K562 (cell line): Measurements from ENCODE around the gene ARHGEF4. TPM values are rescaled to one million over a fixed set of nuclear protein-coding genes. Genes with fewer than 3 reads are reported as not detected.

ENCODE experiments used
- ATAC-seq: fragments of 200-7000 bp; cut with Tn5 transposase; 3 replicates; pipeline ENCODE4 v1.9.1; 2020; ENCODE audit warnings: moderate library complexity
- BruUV-seq: library from RNA; stranded (reverse); fragments of 400-500 nt; replicated peaks from 2 replicates; lab custom pipeline; 2021; lab: Mats Ljungman, UMichigan
- CTCF ChIA-PET: fragments of 300-600 bp; formaldehyde crosslinking; extraction: SDS; loops from one replicate; lab custom pipeline; 2021; ENCODE audit warnings: low intra/inter-chr PET ratio; lab: Yijun Ruan, JAX
- POLR2A ChIA-PET: fragments of 300-600, 350-650 bp; sonication (Branson Sonifier 250); formaldehyde crosslinking; extraction: SDS; loops from one replicate; lab custom pipeline; 2021; ENCODE audit warnings: antibody characterized with exemption, inconsistent platforms; lab: Yijun Ruan, JAX
- DNase-seq, 4 experiments: peaks; one replicate each; pipeline versions ENCODE4 v3.0.0 to v3.0.0-alpha.2; 2011 to 2018; ENCODE audit warnings: low spot score in 3 of 4, mixed read lengths in 3 of 4; ENCODE audit errors: extremely low read depth in 1 of 4
- FAIRE-seq: peaks from 2 replicates; lab custom pipeline; 2011; peaks lifted over from hg19 to GRCh38; lab: Jason Lieb, UNC
- H2AFZ ChIP-seq: 2 replicates; pipeline ENCODE4 v1.6.0; 2011; ENCODE audit warnings: low read depth, low read length, control low read depth, inconsistent platforms
- H3K27ac ChIP-seq: fragments of 200-600 bp; 3 replicates; pipeline ENCODE4 v1.8.0; 2011; ENCODE audit warnings: low read depth, mild to moderate bottlenecking, control low read depth, inconsistent platforms, low read length, moderate library complexity, mixed read lengths; ENCODE audit errors: extremely low read depth
- H3K27me3 ChIP-seq, 2 experiments: fragments of 300-600 bp in 1 of 2; 2 replicates in 1 of 2; 3 replicates in 1 of 2; pipeline versions ENCODE4 v1.6.0 to v1.8.0; 2011; ENCODE audit warnings: inconsistent platforms in 2 of 2, low read length in 2 of 2, mild to moderate bottlenecking in 1 of 2, mixed read lengths in 1 of 2, moderate library complexity in 1 of 2; ENCODE audit not compliant: control insufficient read depth in 2 of 2, insufficient read depth in 2 of 2
- H3K36me3 ChIP-seq: fragments of 300-600 bp; 3 replicates; pipeline ENCODE4 v1.8.0; 2011; ENCODE audit warnings: mild to moderate bottlenecking, low read length, inconsistent platforms; ENCODE audit not compliant: control insufficient read depth, insufficient read depth
- H3K4me1 ChIP-seq, 2 experiments: fragments of 200-600 bp in 1 of 2; replicated peaks in 1 of 2; 2 replicates in 1 of 2; 3 replicates in 1 of 2; pipeline versions ENCODE4 v1.5.1 to v1.8.0; 2011; ENCODE audit warnings: inconsistent platforms in 2 of 2, low read length in 2 of 2, mild to moderate bottlenecking in 1 of 2, mixed read lengths in 1 of 2, moderate library complexity in 1 of 2; ENCODE audit not compliant: control insufficient read depth in 2 of 2, insufficient read depth in 2 of 2
- H3K4me2 ChIP-seq: 2 replicates; pipeline ENCODE4 v1.6.1; 2011; ENCODE audit warnings: low read length, control low read depth, inconsistent platforms, mixed read lengths; ENCODE audit not compliant: insufficient read depth
- H3K4me3 ChIP-seq: fragments of 200-600 bp; sonication (generic), shearing (Covaris generic); 2 replicates; pipeline ENCODE4 v1.5.1; 2016; ENCODE audit warnings: control low read depth, inconsistent platforms
- H3K79me2 ChIP-seq: fragments of 200-600 bp; 3 replicates; pipeline ENCODE4 v1.8.0; 2011; ENCODE audit warnings: low read length, inconsistent platforms; ENCODE audit not compliant: control insufficient read depth, insufficient read depth
- H3K9ac ChIP-seq, 2 experiments: 2 replicates each; pipeline versions ENCODE4 v1.6.0 to v1.6.1; 2011; ENCODE audit warnings: low read depth in 2 of 2, low read length in 2 of 2, control low read depth in 1 of 2, inconsistent platforms in 1 of 2, mild to moderate bottlenecking in 1 of 2, mixed read lengths in 1 of 2; ENCODE audit not compliant: insufficient read depth in 1 of 2
- H3K9me1 ChIP-seq: one replicate; pipeline ENCODE4 v1.6.0; 2011; ENCODE audit warnings: inconsistent platforms, mild to moderate bottlenecking, low read length, moderate library complexity; ENCODE audit not compliant: control insufficient read depth, insufficient read depth
- H3K9me3 ChIP-seq: replicated peaks from 2 replicates; pipeline ENCODE4 v1.5.1; 2011; ENCODE audit warnings: low read depth, low read length, inconsistent platforms; ENCODE audit not compliant: control insufficient read depth, insufficient read depth
- H4K20me1 ChIP-seq: replicated peaks from 2 replicates; pipeline ENCODE4 v1.6.1; 2011; ENCODE audit warnings: low read length, inconsistent platforms, mixed read lengths; ENCODE audit not compliant: control insufficient read depth, insufficient read depth
- NCOA6 ChIP-seq: fragments of 450-650 bp; IDR thresholded peaks from 2 replicates; pipeline ENCODE4 v1.6.1; 2017; ENCODE audit warnings: mild to moderate bottlenecking
- WGBS: fragments of 100-300 bp; shearing (Covaris generic); methylation state at CpG from one replicate; pipeline ENCODE4 v1.1.6; 2016; ENCODE audit warnings: low coverage, mixed read lengths; ENCODE audit not compliant: insufficient coverage; ENCODE audit errors: missing lambda C conversion rate; 5-methylcytosine and 5-hydroxymethylcytosine counted together
- in situ Hi-C: fragments of 300-500 bp; cut with MboI; formaldehyde crosslinking; loops from 4 replicates; pipeline ENCODE4 v1.15.0; 2018; ENCODE audit warnings: inconsistent platforms, mixed read lengths
- intact Hi-C: fragments of 100-400 bp; cut with micrococcal nuclease; formaldehyde crosslinking; loops from 2 replicates; pipeline ENCODE4 v1.14.2; 2022
- polyA plus RNA-seq, 8 experiments: library from polyadenylated mRNA; depleted of rRNA in 4 of 8; stranded (reverse) in 5 of 8; unstranded in 3 of 8; fragments of >200 nt; fragmentation: Nextera tagmentation in 2 of 8; fragmentation: Illumina TruSeq in 1 of 8; extraction: Ambion mirVana in 2 of 8; extraction: Trizol in 1 of 8; gene quantifications; 2 replicates each; pipeline versions ENCODE4 v1.2.1 to v1.2.3, GENCODE V29; 2011 to 2014; ENCODE audit warnings: inconsistent platforms in 1 of 8, missing spikeins in 1 of 8
- total RNA-seq, 7 experiments: library from RNA; depleted of rRNA in 6 of 7; stranded (reverse); fragments of >200 nt in 6 of 7; fragmentation: Illumina TruSeq in 2 of 7; extraction: Trizol in 2 of 7; gene quantifications; 2 replicates each; pipeline versions ENCODE4 v1.2.1 to v1.2.3, GENCODE V29; 2011 to 2021; ENCODE audit warnings: low replicate concordance in 1 of 7
- TF ChIP-seq, protein P1 (sequence below), 3 experiments: fragments of 200-800 bp in 1 of 3; sonication (Bioruptor generic) in 1 of 3; sonication (generic) in 1 of 3; formaldehyde crosslinking in 1 of 3; IDR thresholded peaks; 2 replicates each; pipeline versions ENCODE4 v1.6.1 to v1.8.0; 2016 to 2022; ENCODE audit warnings: mild to moderate bottlenecking in 2 of 3, missing compliant biosample characterization in 2 of 3, missing genetic modification characterization in 2 of 3, missing genetic modification reagents in 1 of 3

The ARHGEF4 gene
- total and polyA plus RNA-seq, 9 of the 15 experiments (the other 6 are each of a cell fraction or from before 2014, with no cell fraction given) = not detected

- intact Hi-C loops (no loop called here), in situ Hi-C loops (no loop called here)
- Histone ChIP-seq H3K79me2 (no peaks in the 10 kb centered on the region), H2AFZ (no peak overlapping the region), H3K27me3 (peaks cover 17 to 84% of the 10 kb centered on the region in 2 experiments; a peak in 4 of 5 replicates), H3K27ac (no peak overlapping the region), H4K20me1 (peaks cover 12% of the 10 kb centered on the region; the same call in 1 of the 2 replicates), H3K4me2 (no peak overlapping the region), H3K36me3 (no peaks in the 10 kb centered on the region), H3K9me3 (no peaks in the 10 kb centered on the region), H3K9me1 (no peaks in the 10 kb centered on the region), H3K4me3 (no peak overlapping the region), H3K4me1 (peaks cover 0 to 12% of the 10 kb centered on the region in 2 experiments; a peak in 2 of 5 replicates), H3K9ac (no peak overlapping the region)
- no peak for ATAC-seq
- WGBS = 15% methylated on average over 21 of the region's 28 CpGs
- DNase-seq = no peak
- FAIRE-seq = no peak
- TF ChIP-seq NCOA6 = no peak
- TF ChIP-seq, protein P1, sequence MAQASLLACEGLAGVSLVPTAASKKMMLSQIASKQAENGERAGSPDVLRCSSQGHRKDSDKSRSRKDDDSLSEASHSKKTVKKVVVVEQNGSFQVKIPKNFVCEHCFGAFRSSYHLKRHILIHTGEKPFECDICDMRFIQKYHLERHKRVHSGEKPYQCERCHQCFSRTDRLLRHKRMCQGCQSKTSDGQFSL (CRISPR knock-in tag; IDR thresholded peaks at IDR 0.05) = peak; percentile 79
- TF ChIP-seq, protein P1 (tag; IDR thresholded peaks at IDR 0.05) = no peak
- ChIA-PET POLR2A (no interaction called here), CTCF (no interaction called here)
- no TSS peak for BruUV-seq
Measured at GRCh38 chr2:130837811-130838565, 1.3 kb downstream of the ARHGEF4 start.
